Measurements from ENCODE around the gene GALNT17. TPM values are rescaled to one million over a fixed set of nuclear protein-coding genes. Genes with fewer than 3 reads are reported as not detected.

Gene GALNT17
- total RNA-seq, 1 donor from 2014 or later: not detected

DNA sequence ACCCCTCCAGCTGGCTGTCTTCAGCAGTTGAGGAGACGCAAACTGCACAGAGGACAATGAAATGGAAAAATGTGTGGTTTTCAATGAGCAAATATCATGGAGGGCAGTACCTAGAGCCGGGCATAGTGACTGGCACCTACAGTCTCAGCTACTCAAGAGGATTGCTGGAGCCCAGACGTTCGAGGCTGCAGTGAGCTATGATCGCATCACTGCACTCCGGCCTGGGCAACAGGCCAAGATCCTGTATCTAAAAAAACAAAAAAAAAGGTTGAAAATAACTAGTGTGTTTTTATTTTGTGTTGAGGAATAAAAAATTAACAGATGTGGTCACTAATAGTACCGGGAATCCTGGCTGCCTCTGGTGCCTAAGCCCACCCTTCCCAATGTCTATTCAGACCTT, 345.5 kb downstream of the GALNT17 start:
- H3K36me3 ChIP-seq (ENCODE audit: control insufficient read depth, insufficient read depth, low read length): no peaks in the 10 kb centered on the region
- no peak overlapping the region for H3K4me3 ChIP-seq (ENCODE audit: low read depth, low read length)
- FAIRE-seq (no peak), DNase-seq (ENCODE audit: low read depth) (no peak)
- H3K27me3 ChIP-seq (ENCODE audit: control insufficient read depth, insufficient read depth, low read length): no peaks in the 10 kb centered on the region
- TF ChIP-seq CTCF (IDR thresholded peaks at IDR 0.05; ENCODE audit: insufficient read depth, low read length, severe bottlenecking): no peak

- no peak for DNase-seq (ENCODE audit: low read depth)
- no peaks in the 10 kb centered on the region for H3K36me3 ChIP-seq (ENCODE audit: control insufficient read depth, insufficient read depth, low read length)
- no peak overlapping the region for H3K4me3 ChIP-seq (ENCODE audit: low read depth, low read length)
- H3K27me3 ChIP-seq (ENCODE audit: control insufficient read depth, insufficient read depth, low read length): no peaks in the 10 kb centered on the region
- FAIRE-seq: no peak
- no peak for TF ChIP-seq CTCF (IDR thresholded peaks at IDR 0.05; ENCODE audit: insufficient read depth, low read length, severe bottlenecking)
Observed at GRCh38 chr7:71479231-71479630, 347.3 kb downstream of the GALNT17 start.

- Histone ChIP-seq H3K36me3 (ENCODE audit: control insufficient read depth, insufficient read depth, low read length) (no peaks in the 10 kb centered on the region), H3K4me3 (ENCODE audit: low read depth, low read length) (no peak overlapping the region), H3K27me3 (ENCODE audit: control insufficient read depth, insufficient read depth, low read length) (no peaks in the 10 kb centered on the region)
- DNase-seq (ENCODE audit: low read depth) (no peak), FAIRE-seq (no peak)
- no peak for TF ChIP-seq CTCF (IDR thresholded peaks at IDR 0.05; ENCODE audit: insufficient read depth, low read length, severe bottlenecking)
Observed at GRCh38 chr7:71480791-71481190, 348.8 kb downstream of the GALNT17 start.

DNA sequence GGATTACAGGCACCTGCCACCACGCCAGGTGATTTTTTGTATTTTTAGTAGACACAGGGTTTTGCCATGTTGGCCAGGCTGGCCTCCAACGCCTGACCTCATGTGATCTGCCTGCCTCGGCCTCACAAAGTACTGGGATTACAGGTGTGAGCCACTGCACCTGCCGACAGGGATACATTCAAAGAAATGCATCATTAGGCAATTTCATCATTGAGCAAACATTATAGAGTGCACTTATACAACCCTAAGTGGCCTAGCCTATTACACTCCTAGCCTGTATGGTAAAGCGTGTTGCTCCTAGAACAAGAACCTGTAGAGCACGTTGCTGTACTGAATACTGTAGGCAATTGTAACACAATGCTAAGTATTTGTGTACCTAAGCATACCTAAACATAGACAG, 350.3 kb downstream of the GALNT17 start:
- Histone ChIP-seq H3K36me3 (ENCODE audit: control insufficient read depth, insufficient read depth, low read length) (no peaks in the 10 kb centered on the region), H3K27me3 (ENCODE audit: control insufficient read depth, insufficient read depth, low read length) (no peaks in the 10 kb centered on the region), H3K4me3 (ENCODE audit: low read depth, low read length) (no peak overlapping the region)
- FAIRE-seq (no peak), DNase-seq (ENCODE audit: low read depth) (no peak)
- TF ChIP-seq CTCF (IDR thresholded peaks at IDR 0.05; ENCODE audit: insufficient read depth, low read length, severe bottlenecking): no peak

- no peak for TF ChIP-seq CTCF (IDR thresholded peaks at IDR 0.05; ENCODE audit: insufficient read depth, low read length, severe bottlenecking)
- Histone ChIP-seq H3K36me3 (ENCODE audit: control insufficient read depth, insufficient read depth, low read length) (no peaks in the 10 kb centered on the region), H3K27me3 (ENCODE audit: control insufficient read depth, insufficient read depth, low read length) (no peaks in the 10 kb centered on the region), H3K4me3 (ENCODE audit: low read depth, low read length) (no peak overlapping the region)
- DNase-seq (ENCODE audit: low read depth) (no peak), FAIRE-seq (no peak)
Observed at GRCh38 chr7:71484380-71484779, 352.4 kb downstream of the GALNT17 start.

GRCh38 chr7:71485586-71485985, 353.6 kb downstream of the GALNT17 start:
- FAIRE-seq (peak; percentile 7), DNase-seq (ENCODE audit: low read depth) (no peak)
- H3K4me3 ChIP-seq (ENCODE audit: low read depth, low read length): no peak overlapping the region
- H3K36me3 ChIP-seq (ENCODE audit: control insufficient read depth, insufficient read depth, low read length): no peaks in the 10 kb centered on the region
- no peak for TF ChIP-seq CTCF (IDR thresholded peaks at IDR 0.05; ENCODE audit: insufficient read depth, low read length, severe bottlenecking)
- H3K27me3 ChIP-seq (ENCODE audit: control insufficient read depth, insufficient read depth, low read length): no peaks in the 10 kb centered on the region

All from bronchial epithelial cell (primary cell).